GM19324 (cell line): Measurements from ENCODE around the gene RAD51B.

Source experiments
- ATAC-seq: cut with Tn5 transposase; IDR thresholded peaks from one replicate; pipeline ENCODE4 v1.9.1; 2021; ENCODE audit warnings: mild to moderate bottlenecking, moderate library complexity; ENCODE audit not compliant: unreplicated experiment, low FRiP score

Gene RAD51B

DNA sequence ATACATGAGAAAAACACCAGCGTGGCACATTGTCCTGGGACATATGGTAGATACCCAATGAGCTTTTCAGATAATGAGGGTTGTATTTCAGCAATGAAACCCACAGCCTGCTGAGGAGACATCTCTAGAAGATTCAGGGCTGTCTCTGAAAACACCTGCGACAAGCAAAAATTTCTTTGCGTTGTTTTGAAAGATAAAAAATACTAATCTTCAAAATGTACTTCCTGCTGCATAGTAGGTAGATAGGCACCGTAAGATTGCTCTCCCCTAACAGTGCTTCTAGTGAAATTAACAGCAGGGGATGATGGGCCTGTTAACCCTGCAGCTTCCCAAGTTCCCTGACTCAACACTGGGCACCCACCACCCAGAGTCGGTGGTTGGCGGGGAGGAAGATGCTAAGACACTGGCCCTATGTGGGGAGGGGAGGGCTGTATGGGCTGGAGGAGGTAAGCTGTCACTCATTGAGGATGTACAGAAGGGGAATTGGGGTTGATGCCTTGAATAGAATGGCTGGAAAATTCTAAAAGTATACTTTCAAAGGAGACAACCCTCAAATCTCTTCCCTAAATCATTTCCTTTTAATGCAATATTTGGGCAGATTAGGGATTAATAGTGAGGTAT, 953.3 kb downstream of the RAD51B start:
- ATAC-seq = no peak

DNA sequence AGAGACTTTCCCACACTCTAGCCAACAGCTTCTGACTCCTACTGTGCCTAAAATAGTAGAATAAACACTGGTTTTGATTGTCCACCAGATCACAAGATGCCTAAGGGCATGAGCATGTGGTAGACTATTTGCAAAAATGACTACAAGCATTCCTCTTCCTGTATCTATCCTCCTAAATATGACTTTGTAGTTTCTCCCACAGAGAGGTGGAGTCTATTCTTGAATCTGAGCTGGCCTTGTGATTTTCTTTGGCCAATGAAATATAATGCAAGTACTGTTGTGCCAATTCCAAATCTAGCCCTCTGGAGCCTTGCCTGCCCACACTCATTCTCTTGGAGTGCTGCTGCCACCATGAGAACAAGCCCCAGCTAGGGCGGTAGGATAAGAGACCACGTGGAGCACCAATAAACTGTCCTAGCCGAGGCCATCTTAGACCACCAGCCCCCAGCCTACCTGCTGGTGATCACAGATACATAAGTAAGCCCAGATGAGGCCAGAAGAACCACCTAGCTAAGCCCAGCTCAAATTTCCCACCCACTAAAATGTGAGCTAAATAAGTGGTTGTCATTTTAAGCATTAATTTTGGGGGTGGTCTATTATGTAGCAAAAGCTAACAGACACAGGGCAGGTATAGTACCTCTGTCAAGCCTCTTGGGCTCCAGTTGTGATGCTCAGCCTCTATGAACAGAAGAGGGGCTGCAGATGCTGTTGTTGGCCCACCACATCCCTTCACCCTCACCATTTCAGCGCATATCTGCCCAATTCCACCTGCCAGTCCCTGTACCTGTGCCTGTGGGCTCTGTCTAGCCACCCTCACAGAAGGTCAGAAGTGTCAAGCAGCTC, 955.4 kb downstream of the RAD51B start:
- ATAC-seq = no peak

DNA sequence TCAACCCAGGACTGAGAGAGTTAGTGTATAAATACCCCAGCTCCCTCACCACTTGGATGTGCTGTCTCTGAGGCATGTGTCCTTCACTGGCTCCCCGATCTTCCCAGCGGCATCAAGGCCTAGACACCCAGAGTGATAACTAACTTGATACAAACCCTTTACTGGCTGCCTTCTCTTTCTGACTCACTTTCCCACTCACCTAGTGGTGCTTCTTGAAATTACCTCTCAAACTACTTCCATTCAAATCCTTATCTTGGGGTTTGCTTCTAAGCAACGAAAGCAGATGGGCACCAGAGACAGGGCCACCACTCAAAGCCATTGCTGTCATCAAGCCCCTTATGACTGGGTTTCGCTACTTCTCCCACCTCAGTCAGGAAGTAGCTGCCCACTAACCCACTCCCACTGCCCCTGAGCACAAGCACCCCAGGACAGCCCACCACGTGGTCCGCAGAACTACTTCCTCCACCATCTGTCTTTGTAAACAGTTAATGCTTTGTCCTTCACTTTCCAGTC, 956.1 kb downstream of the RAD51B start:
- ATAC-seq = no peak

GRCh38 chr14:68777644-68778043, 958.1 kb downstream of the RAD51B start:
- no peak for ATAC-seq
